ENCODE results near the gene KRTAP4-4.
"Not testable (repeated sequence)": the region's sequence is repeated elsewhere in the genome, so short reads cannot be mapped to it uniquely, and the experiment has no call there.

The KRTAP4-4 gene

DNA sequence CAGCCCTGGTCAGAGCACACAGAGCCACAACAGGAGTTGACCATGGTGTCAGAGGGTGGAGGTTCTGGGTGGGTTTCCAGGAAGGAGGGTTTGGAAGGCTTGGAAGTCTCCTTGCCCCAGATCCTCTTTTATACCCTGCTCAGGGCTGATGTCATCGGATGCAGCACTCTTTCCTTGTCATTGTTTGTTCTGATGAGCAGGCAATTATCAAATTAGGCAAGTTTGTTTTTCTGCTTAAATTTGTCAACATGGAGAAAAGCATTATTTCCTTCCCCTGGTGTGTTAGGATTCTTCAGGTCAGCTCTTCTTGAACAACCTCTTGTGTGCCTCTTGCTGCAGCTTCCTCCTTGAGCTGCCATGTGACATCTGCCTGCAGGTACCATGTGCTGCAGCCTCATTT lies at the start of gene KRTAP4-4:
Gene KRTAP4-4, minus strand, starts transcription at position 101 of the 400 bp plus-strand sequence. Its CDS starts 57 bp downstream, at position 44.
- DNase-seq = no peak

DNA sequence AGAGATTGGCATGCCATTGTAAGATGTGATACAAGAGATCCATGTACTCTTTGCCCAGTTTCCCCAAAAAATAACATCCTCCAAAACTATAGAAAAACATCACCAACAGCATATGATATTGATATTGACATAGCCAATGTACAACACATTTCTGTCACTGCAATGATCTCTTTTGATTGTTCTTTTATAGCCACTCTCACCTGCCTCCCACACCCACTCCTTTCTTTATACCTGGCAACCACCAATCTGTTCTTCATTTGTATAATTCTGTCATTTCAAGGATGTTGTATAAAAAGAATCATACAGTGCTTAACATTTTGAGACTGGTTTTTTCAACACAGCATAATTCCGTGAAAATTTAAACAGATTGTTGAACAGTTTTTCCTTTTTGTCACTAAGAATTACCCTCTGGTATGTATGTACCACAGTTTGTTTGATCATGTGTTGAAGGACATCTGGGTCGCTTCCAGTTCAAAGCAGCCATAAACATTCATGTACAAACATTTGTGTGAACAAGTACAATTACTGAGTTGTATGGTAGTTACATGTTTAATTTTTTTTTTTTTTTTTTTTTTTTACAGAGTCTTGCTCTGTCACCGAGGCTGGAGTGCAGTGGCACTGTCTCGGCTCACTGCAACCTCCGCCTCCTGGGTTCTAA lies 39.0 kb upstream of the KRTAP4-4 start:
- DNase-seq = peak; percentile 57

DNA sequence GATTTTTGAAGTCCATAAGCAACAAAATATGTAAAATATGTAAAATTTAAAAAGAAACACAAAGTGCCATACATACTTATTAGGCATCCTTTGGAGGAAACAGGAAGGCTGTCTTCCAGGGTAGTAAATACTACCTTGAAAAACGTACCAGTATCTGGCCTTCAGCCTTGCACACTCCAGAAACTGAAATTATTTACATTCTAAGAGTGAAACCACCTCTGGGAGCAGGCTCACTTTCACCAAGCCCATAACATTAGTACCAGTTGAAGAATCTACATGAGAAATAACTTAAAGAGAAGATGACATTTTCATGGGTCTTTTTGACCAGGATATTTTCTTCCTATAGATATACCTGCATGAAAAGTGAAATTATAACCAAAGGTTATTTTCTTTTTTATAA lies 35.5 kb upstream of the KRTAP4-4 start:
- no peak for DNase-seq

DNA sequence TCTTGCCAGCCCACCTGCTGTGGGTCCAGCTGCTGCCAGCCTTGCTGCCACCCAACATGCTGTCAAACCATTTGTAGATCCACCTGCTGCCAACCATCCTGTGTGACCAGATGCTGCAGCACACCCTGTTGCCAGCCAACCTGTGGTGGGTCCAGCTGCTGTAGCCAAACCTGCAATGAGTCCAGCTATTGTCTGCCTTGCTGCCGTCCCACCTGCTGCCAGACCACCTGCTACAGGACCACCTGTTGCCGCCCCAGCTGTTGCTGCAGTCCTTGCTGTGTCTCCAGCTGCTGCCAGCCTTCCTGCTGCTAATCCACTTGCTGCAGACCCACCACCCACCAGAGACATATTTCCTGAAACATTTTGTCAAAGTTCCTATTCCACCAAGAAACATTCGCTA lies 29.8 kb upstream of the KRTAP4-4 start:
- DNase-seq = peak; percentile 4

DNA sequence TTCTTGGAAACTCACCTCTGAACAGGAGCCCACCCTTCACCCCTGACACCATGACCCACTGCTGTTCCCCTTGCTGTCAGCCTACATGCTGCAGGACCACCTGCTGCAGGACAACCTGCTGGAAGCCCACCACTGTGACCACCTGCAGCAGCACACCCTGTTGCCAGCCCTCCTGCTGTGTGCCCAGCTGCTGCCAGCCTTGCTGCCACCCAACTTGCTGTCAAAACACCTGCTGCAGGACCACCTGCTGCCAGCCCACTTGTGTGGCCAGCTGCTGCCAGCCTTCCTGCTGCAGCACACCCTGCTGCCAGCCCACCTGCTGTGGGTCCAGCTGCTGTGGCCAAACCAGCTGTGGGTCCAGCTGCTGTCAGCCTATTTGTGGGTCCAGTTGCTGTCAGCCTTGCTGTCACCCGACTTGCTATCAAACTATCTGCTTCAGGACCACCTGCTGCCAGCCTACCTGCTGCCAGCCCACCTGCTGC lies 29.3 kb upstream of the KRTAP4-4 start, which contains the start of gene KRTAP9-1:
Gene KRTAP9-1, plus strand, starts transcription at position 51 of the 482 bp plus-strand sequence. Its CDS starts 0 bp downstream, at position 51.
- DNase-seq = not testable (repeated sequence)

DNA sequence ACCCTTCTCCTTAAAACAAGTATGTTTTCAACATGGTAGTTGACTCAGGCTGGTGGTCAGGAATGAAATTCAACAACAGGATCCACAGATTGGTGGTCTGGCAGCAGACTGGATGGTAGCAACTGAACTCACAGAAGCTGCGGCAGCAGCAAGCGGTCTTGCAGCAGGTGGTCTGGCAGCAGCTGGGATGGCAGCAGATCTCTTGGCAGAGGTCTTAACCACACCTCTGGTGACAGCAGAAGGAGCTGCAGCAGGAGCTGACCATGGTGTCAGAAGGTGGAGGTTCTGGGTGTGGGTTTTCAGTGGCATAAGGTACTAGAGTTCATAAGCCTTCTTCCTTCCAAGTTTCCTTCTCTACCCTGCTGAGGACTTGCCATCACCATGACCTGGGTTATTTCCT lies 26.3 kb upstream of the KRTAP4-4 start:
- DNase-seq = no peak

DNA sequence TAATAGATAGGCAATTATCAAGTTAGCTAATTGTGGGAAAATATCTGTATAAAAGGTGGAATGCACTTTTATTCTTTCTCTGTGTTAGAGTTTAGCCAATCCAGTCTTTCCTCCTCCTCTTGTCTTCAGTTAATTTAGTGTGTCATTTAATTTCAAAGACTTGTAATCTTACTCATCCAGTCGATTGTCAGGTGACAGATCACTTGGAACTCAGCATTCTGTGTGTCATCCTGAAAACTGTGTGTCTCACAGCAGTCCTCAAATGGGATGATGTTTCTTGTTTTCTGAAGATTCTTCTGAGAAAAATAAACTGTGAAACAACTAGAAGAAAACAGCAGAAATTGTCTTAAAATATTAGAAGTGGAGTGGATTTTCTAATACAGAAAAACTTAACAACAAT lies 24.5 kb upstream of the KRTAP4-4 start:
- DNase-seq = no peak

DNA sequence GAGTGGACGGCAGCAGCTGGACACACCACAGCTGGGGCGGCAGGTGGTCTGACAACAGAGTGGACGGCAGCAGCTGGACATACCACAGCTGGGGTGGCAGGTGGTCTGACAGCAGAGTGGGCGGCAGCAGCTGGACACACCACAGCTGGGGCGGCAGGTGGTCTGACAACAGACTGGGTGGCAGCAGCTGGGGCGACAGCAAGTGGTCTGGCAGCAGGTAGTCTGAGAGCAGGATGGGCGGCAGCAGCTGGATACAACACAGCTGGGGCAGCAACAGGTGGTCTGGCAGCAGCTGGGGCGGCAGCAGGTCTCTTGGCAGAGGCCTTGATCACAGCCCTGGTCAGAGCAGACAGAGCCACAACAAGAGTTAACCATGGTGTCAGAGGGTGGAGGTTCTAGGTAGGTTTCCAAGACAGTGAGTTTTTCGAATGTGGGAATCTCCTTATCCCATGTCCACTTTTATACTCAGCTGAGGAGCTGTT lies 24.0 kb upstream of the KRTAP4-4 start, which contains the start of gene KRTAP4-1:
Gene KRTAP4-1, minus strand, starts transcription at position 432 of the 482 bp plus-strand sequence. Its CDS starts 57 bp downstream, at position 375.
- no peak for DNase-seq

DNA sequence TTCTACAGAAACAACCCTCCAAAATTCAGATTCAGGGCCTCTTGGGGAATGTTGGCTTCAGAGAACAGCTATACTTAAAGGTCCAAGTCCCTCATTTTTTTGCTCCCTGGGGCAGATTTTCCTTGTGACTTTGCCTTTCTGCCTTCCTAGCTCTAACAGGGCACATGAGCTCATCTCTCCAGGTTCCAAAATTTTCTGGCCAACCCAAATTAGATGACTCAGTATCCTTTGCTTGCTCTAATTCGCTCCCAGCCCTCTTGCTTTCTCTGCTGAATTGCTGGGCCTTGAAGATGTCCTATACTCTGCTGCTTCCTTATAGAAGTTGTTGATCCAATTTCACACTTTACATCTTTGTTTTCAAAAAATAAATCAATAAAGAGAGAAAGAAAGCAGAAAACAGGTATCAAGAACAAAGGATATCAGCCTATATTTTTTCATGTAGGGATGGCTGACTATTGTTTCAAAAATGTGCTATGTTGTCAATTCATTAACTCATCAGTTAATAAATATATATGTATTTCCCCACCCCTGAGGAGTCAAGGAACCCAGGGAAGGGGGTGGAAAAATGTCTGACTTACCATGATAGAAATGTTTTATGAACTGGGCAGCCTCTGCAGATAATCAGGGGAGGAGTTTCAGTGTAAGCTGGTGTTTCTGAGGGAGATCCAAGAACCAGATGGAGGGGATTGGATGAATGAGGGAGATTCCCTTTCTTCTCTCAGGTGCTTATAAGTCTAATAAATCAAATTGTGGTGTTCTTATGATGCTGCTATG lies 18.5 kb upstream of the KRTAP4-4 start:
- DNase-seq = no peak

DNA sequence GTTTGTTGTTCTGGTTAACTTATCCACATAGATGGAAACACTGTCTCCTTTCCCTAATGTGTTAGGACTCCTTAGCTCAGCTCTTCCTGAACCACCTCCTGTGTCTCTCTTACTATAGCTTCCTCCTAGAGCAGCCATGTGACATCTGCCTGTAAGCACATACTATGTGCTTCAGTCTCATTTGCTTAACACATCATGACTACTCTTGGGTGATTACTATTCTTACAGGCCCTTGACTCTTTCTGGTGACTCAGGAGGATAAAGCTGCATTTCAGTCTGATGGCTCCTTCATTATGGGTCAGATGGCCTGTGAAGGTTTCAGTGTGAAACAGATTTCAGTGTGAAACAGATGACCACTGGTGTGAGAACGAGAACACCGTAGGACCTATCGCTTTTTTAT lies 17.8 kb upstream of the KRTAP4-4 start:
- no peak for DNase-seq

GRCh38 chr17:41177727-41178271 lies 17.3 kb upstream of the KRTAP4-4 start, which contains the start of gene KRTAP4-2:
Gene KRTAP4-2, minus strand, starts transcription at chr17:41178221. Its CDS starts 57 bp downstream, at chr17:41178164.
- DNase-seq = no peak

DNA sequence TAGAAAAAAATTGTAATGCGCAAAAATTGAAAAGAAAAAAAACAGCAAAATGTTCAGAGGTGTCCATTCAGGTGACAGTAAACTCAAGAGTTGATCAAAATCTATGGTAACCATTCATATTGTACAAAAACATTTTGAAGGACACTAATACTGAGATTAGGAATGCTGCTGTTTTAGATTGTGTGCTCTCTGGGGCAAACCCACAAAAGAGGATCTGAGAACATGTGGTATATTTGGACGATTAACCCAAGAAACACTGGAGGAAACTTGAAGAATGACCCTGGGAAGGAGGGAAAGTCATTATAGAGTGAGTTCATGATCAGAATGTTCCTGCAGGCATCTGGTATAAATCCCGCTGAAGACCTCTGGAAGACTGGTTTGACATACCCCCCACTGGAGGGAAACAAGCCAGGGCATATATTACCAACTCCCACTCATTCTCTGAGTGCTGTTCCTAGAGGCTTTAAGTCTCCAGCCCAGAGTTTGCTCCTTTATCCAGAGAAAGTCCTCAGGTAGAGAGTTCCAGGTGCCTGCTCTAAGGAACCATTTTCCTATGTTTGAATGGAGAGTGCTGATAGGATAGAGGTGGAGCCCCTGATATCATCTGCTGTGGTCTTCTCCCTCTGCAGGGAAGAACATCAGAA lies 16.3 kb upstream of the KRTAP4-4 start:
- no peak for DNase-seq

GRCh38 chr17:41171886-41172285 lies 11.3 kb upstream of the KRTAP4-4 start:
- DNase-seq = no peak

DNA sequence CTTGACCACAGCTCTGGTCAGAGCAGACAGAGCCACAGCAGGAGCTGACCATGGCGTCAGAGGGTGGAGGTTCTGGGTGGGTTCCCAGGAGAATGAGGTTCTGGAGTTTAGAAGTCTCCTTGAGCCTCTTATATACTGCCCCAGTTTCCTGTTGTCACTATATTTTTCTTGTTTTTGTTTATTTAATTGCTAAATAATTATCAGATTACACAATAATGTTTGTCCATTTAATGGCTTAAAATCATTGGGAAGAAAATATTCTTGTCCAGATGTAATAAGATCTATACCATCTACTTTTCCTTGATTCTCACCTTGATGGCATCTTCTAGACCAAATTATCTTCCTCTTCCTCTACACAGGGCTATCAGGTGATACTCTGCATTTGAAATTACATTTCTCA lies 7.6 kb upstream of the KRTAP4-4 start, which contains the start of gene KRTAP4-3:
Gene KRTAP4-3, minus strand, starts transcription at position 101 of the 400 bp plus-strand sequence. Its CDS starts 49 bp downstream, at position 52.
- no peak for DNase-seq

DNA sequence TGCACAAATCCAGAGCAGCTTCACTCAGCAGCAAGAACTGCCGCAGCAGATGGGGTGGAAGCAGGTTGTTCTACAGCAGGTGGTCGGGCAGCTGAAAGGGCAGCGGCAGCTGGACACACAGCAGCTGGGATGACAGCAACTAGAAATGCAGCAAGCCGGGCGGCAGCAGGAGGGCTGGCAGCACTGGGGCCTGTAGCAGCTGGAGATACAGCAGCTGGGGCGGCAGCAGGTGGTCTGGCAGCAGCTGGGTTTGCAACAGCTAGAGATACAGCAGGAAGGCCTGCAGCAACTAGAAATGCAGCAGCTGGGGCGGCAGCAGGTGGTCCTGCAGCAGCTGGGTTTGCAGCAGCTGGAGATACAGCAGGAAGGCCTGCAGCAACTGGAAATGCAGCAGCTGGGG lies 7.0 kb upstream of the KRTAP4-4 start:
- DNase-seq = peak; percentile 32

DNA sequence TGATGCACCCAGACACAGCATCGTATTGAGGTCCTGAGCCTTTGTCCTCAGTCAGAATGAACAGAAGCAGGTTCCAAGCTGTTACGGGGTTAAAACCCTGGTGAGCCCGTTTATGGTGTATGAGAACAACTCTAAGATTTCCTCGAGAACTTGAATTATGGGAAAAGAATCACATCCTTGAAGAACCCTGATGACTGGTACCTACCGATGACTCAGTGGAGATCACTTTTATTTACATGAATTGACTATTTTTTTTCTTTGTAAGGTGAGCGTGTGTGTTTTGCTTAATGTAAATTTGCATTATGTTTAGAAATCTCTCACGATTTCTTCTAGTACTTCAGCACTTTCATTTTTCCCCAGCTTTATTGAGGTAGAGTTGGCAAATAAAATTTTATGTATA lies 3.3 kb upstream of the KRTAP4-4 start:
- DNase-seq = no peak

GRCh38 chr17:41160190-41160589 lies 358 bp downstream of the KRTAP4-4 start:
- DNase-seq = not testable (repeated sequence)

DNA sequence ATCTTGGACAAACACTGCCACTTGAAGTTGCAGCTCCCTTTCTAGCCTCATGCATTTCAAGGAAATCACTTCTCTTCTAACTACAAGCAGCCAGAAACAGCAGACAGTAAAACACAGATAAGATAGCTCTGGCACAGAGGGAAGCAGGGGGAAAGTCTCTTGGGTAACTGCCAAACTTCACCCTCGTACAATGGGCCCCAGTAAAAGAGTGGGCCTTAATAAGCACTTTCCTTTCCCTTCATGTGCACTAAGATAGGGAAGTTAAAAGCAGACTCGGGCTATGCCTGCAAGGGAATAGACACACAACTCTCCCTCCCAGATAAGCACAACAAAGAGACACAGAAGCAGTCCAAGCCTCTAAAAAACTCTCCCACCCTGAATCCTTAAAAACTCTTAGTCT lies 6.7 kb downstream of the KRTAP4-4 start:
- no peak for DNase-seq

- DNase-seq = no peak
Measured at GRCh38 chr17:41151525-41151924, 9.0 kb downstream of the KRTAP4-4 start.

GRCh38 chr17:41150026-41150425 lies 10.5 kb downstream of the KRTAP4-4 start:
- DNase-seq = no peak

- no peak for DNase-seq
Measured at GRCh38 chr17:41149652-41149985, 10.9 kb downstream of the KRTAP4-4 start, which contains the start of gene KRTAP4-5. Gene KRTAP4-5, minus strand, starts transcription at chr17:41149825. Its CDS starts 58 bp downstream, at chr17:41149767.

- DNase-seq = not testable (repeated sequence)
Measured at GRCh38 chr17:41148971-41149651, 11.4 kb downstream of the KRTAP4-4 start.

Measured in DMS153 (cell line).